Liver (tissue), 9 donors: ENCODE measurements around the gene F13A1. TPM values are rescaled to one million over a fixed set of nuclear protein-coding genes. Genes with fewer than 3 reads are reported as not detected.
"Not testable (repeated sequence)": the region's sequence is repeated elsewhere in the genome, so short reads cannot be mapped to it uniquely, and the experiment has no call there.

ENCODE experiments used
- DNase-seq: peaks from one replicate; pipeline ENCODE4 v3.0.0-alpha.2; 2017; ENCODE audit warnings: low spot score
- H3K27ac ChIP-seq, 2 donors: one replicate each; pipeline ENCODE4 v1.7.0; 2013; ENCODE audit warnings: inconsistent platforms in 2 of 2, low read length in 2 of 2, control low read depth in 1 of 2, low read depth in 1 of 2, mild to moderate bottlenecking in 1 of 2
- H3K27me3 ChIP-seq, 4 donors: one replicate each; pipeline versions ENCODE4 v1.6.1 to v1.7.0; 2013; ENCODE audit warnings: low read length in 3 of 4, inconsistent platforms in 1 of 4, mild to moderate bottlenecking in 1 of 4, moderate library complexity in 1 of 4; ENCODE audit not compliant: control insufficient read depth in 4 of 4, insufficient read depth in 4 of 4
- H3K36me3 ChIP-seq, 4 donors: one replicate each; pipeline versions ENCODE4 v1.6.1 to v1.7.0; 2013; ENCODE audit warnings: low read length in 3 of 4, mild to moderate bottlenecking in 3 of 4, low read depth in 1 of 4, moderate library complexity in 1 of 4; ENCODE audit not compliant: control insufficient read depth in 4 of 4, insufficient read depth in 3 of 4
- H3K4me1 ChIP-seq, 4 donors: one replicate each; pipeline versions ENCODE4 v1.6.1 to v1.7.0; 2013; ENCODE audit warnings: low read length in 3 of 4, mild to moderate bottlenecking in 3 of 4, moderate library complexity in 1 of 4; ENCODE audit not compliant: control insufficient read depth in 4 of 4, insufficient read depth in 4 of 4
- H3K4me3 ChIP-seq, 3 donors: one replicate each; pipeline versions ENCODE4 v1.6.1 to v1.7.0; 2013; ENCODE audit warnings: low read length in 3 of 3, control low read depth in 1 of 3, low read depth in 1 of 3, mild to moderate bottlenecking in 1 of 3
- H3K9ac ChIP-seq, 2 donors: one replicate each; pipeline ENCODE4 v1.7.0; 2013; ENCODE audit warnings: low read length in 2 of 2, mild to moderate bottlenecking in 2 of 2, moderate library complexity in 2 of 2, control low read depth in 1 of 2, low read depth in 1 of 2
- H3K9me3 ChIP-seq, 4 donors: one replicate each; pipeline versions ENCODE4 v1.6.1 to v1.7.0; 2013; ENCODE audit warnings: low read length in 3 of 4; ENCODE audit not compliant: control insufficient read depth in 4 of 4
- FOXA1 ChIP-seq: IDR thresholded peaks from 2 replicates; pipeline ENCODE4 v1.6.1; 2016; ENCODE audit warnings: antibody characterized with exemption
- FOXA2 ChIP-seq: IDR thresholded peaks from 2 replicates; pipeline ENCODE4 v1.6.1; 2016; ENCODE audit warnings: antibody characterized with exemption
- GABPA ChIP-seq, 2 donors: IDR thresholded peaks in 1 of 2; conservative IDR thresholded peaks in 1 of 2; 2 replicates each; pipeline ENCODE4 v1.6.1; 2016; ENCODE audit warnings: antibody characterized with exemption in 2 of 2, mild to moderate bottlenecking in 1 of 2, moderate library complexity in 1 of 2
- HNF4A ChIP-seq, 2 donors: conservative IDR thresholded peaks; 2 replicates each; pipeline ENCODE4 v1.6.1; 2016; ENCODE audit warnings: antibody characterized with exemption in 2 of 2, mild to moderate bottlenecking in 2 of 2
- MAX ChIP-seq: IDR thresholded peaks from 2 replicates; pipeline ENCODE4 v1.6.1; 2016; ENCODE audit warnings: antibody characterized with exemption
- NR2F2 ChIP-seq: IDR thresholded peaks from 2 replicates; pipeline ENCODE4 v1.6.1; 2016; ENCODE audit warnings: antibody characterized with exemption
- REST ChIP-seq: IDR thresholded peaks from 2 replicates; pipeline ENCODE4 v1.6.1; 2016; ENCODE audit warnings: antibody characterized with exemption, mild to moderate bottlenecking
- RXRA ChIP-seq, 2 donors: IDR thresholded peaks; 2 replicates each; pipeline ENCODE4 v1.6.1; 2017 to 2018; ENCODE audit warnings: antibody characterized with exemption in 2 of 2, mild to moderate bottlenecking in 1 of 2
- SP1 ChIP-seq: IDR thresholded peaks from 2 replicates; pipeline ENCODE4 v1.6.1; 2018; ENCODE audit warnings: antibody characterized with exemption, mild to moderate bottlenecking
- YY1 ChIP-seq: IDR thresholded peaks from 2 replicates; pipeline ENCODE4 v1.6.1; 2016; ENCODE audit warnings: antibody characterized with exemption, mild to moderate bottlenecking
- WGBS: extraction: QIAGEN DNeasy Blood & Tissue Kit; methylation state at CpG from one replicate; pipeline ENCODE4 v1.1.7; 2013; 5-methylcytosine and 5-hydroxymethylcytosine counted together
- polyA plus RNA-seq, 2 donors: library from polyadenylated mRNA; stranded (reverse) in 1 of 2; unstranded in 1 of 2; fragments of 200-250 nt in 1 of 2; fragments of >200 nt in 1 of 2; fragmentation: Nextera tagmentation in 1 of 2; extraction: Ambion mirVana in 1 of 2; gene quantifications; one replicate each; pipeline versions ENCODE4 v1.2.1 to v1.2.3, GENCODE V29; 2013 to 2015
- total RNA-seq, 2 donors: library from RNA; depleted of rRNA; stranded (reverse); fragments of >200 nt; gene quantifications; one replicate each; pipeline ENCODE4 v1.2.3, GENCODE V29; 2014
- TF ChIP-seq, protein P1 (sequence below): fragments of 150-350 bp; IDR thresholded peaks from 2 replicates; pipeline ENCODE4 v1.5.1; 2017; ENCODE audit warnings: improper control_type of control experiment, low read depth, low read length; ENCODE audit not compliant: missing input control
- donor health status: healthy.
- donor health status: healthy.
- donor health status: healthy.
- donor health status: healthy.
- donor health status: healthy.

Gene F13A1
- total and polyA plus RNA-seq, 4 donors = 0.46 to 18.3 (median 5.1) TPM

- Histone ChIP-seq H3K4me3 (no peak overlapping the region), H3K9ac (no peak overlapping the region), H3K9me3 (no peaks in the 10 kb centered on the region), H3K27me3 (no peaks in the 10 kb centered on the region), H3K4me1 (no peaks in the 10 kb centered on the region), H3K27ac (no peak overlapping the region), H3K36me3 (no peaks in the 10 kb centered on the region)
- 51% methylated on average over 4 of the region's 4 CpGs for WGBS
- TF ChIP-seq GABPA (IDR thresholded peaks at IDR 0.05 in 1 of 2, conservative IDR thresholded peaks at IDR 0.05 in 1 of 2) = no peak
- TF ChIP-seq, protein P1, sequence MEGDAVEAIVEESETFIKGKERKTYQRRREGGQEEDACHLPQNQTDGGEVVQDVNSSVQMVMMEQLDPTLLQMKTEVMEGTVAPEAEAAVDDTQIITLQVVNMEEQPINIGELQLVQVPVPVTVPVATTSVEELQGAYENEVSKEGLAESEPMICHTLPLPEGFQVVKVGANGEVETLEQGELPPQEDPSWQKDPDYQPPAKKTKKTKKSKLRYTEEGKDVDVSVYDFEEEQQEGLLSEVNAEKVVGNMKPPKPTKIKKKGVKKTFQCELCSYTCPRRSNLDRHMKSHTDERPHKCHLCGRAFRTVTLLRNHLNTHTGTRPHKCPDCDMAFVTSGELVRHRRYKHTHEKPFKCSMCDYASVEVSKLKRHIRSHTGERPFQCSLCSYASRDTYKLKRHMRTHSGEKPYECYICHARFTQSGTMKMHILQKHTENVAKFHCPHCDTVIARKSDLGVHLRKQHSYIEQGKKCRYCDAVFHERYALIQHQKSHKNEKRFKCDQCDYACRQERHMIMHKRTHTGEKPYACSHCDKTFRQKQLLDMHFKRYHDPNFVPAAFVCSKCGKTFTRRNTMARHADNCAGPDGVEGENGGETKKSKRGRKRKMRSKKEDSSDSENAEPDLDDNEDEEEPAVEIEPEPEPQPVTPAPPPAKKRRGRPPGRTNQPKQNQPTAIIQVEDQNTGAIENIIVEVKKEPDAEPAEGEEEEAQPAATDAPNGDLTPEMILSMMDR = no peak
- no peak for TF ChIP-seq SP1
- DNase-seq = no peak
These were observed 14.9 kb downstream of the F13A1 start for GRCh38 chr6:6305575-6305974.

GRCh38 chr6:6300383-6300782 is 20.1 kb downstream of the F13A1 start:
- H3K27ac ChIP-seq, H3K36me3 ChIP-seq, DNase-seq, H3K4me1 ChIP-seq, H3K9ac ChIP-seq, H3K4me3 ChIP-seq, H3K9me3 ChIP-seq, H3K27me3 ChIP-seq: not testable (repeated sequence)
- WGBS = 89% methylated on average over 19 of the region's 19 CpGs

- Histone ChIP-seq H3K9me3 (no peaks in the 10 kb centered on the region), H3K4me1 (no peaks in the 10 kb centered on the region), H3K27me3 (no peaks in the 10 kb centered on the region), H3K4me3 (no peak overlapping the region), H3K36me3 (no peaks in the 10 kb centered on the region), H3K27ac (no peak overlapping the region), H3K9ac (no peak overlapping the region)
- 21% methylated on average over 3 of the region's 3 CpGs for WGBS
- no peak for TF ChIP-seq HNF4A (conservative IDR thresholded peaks at IDR 0.05)
- no peak for TF ChIP-seq MAX
- no peak for TF ChIP-seq FOXA1
- DNase-seq = no peak
These were observed 27.1 kb downstream of the F13A1 start for GRCh38 chr6:6293317-6293716.

DNA sequence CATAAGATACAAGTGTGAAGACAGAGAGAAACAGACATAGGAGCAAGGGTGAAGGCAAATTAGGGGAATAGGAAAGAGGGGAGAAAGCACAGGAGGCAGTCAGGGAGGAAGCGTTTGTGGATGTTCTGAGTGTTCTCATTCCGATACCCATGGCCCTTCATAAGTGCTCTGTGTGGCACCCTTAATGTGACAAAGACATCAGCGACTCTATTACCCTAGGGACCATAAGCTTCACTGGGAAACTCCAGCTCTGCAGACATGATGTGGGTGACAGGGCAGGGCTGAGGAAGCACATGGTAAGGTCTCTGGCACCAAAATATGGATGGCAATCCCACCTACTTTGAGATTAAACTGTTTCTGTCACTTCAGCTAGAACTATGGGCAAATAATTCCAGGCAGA is 33.0 kb downstream of the F13A1 start:
- H3K27me3 ChIP-seq = no peaks in the 10 kb centered on the region
- DNase-seq = no peak
- no peaks in the 10 kb centered on the region for H3K9me3 ChIP-seq
- H3K9ac ChIP-seq = no peak overlapping the region
- WGBS = 83% methylated on average over 3 of the region's 3 CpGs
- TF ChIP-seq YY1 = no peak
- TF ChIP-seq REST = no peak
- no peak for TF ChIP-seq RXRA (IDR thresholded peaks at IDR 0.05)
- no peak for TF ChIP-seq FOXA2
- TF ChIP-seq SP1 = no peak
- TF ChIP-seq NR2F2 = no peak
- no peak for TF ChIP-seq FOXA1
- no peak for TF ChIP-seq GABPA (IDR thresholded peaks at IDR 0.05 in 1 of 2, conservative IDR thresholded peaks at IDR 0.05 in 1 of 2)
- H3K4me1 ChIP-seq = no peaks in the 10 kb centered on the region
- no peak overlapping the region for H3K4me3 ChIP-seq
- H3K36me3 ChIP-seq = no peaks in the 10 kb centered on the region
- no peak overlapping the region for H3K27ac ChIP-seq
